ENCODE measurements around the gene ELAPOR2.

DNA sequence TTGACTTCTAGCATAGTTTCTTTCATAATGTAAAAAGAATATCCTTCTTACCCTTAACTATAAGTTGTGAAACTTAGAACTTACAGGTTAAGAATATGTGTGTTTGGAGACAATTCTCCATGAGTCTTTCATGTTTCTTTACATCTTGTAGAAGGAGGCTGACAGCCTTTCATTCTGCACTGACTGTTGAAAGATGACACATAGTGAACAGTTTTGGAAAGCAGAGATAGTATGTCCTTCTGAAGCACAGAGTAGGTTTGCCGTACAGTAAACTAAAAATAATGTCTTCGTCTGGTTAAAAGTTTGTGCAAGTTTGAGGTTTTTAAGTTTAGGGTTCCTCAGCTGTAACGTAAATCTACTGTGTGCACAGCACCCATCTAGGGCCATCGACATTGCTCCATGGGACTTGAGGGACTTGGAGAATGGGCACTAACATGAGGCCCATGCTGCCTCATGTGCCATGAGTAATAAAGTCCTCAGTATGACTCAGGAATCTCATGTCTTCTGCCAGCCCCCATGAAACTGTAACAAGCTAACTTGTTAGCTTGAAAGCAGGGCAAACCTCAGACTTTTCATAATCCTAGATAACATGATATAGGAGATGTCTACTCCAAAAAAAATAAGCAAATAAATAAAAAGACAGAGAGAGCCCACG is 24.5 kb upstream of the ELAPOR2 start:
- TF ChIP-seq CTCF (IDR thresholded peaks at IDR 0.05) (no peak), POLR2A (IDR thresholded peaks at IDR 0.05) (no peak)

All from testis (tissue), 2 donors.